ENCODE data around the gene GAPVD1. TPM values are rescaled to one million over a fixed set of nuclear protein-coding genes. Genes with fewer than 3 reads are reported as not detected.
"Not testable (repeated sequence)": the region's sequence is repeated elsewhere in the genome, so short reads cannot be mapped to it uniquely, and the experiment has no call there.

GAPVD1 gene
- total RNA-seq, 2 donors from 2014 or later = 34.4 to 50.1 TPM

- WGBS = 96% methylated on average over 2 of the region's 2 CpGs
- Histone ChIP-seq H3K36me3 (peaks cover 0 to 5% of the 10 kb centered on the region in 2 donors), H3K27ac (no peak overlapping the region), H3K4me1 (replicated peaks) (no peaks in the 10 kb centered on the region), H3K4me3 (no peak overlapping the region), H3K9me3 (no peaks in the 10 kb centered on the region), H3K27me3 (replicated peaks; ENCODE audit: insufficient read depth) (no peaks in the 10 kb centered on the region)
- no peak for TF ChIP-seq POLR2A (IDR thresholded peaks at IDR 0.05)
- TF ChIP-seq CTCF (IDR thresholded peaks at IDR 0.05) = no peak
- TF ChIP-seq POLR2AphosphoS5 (IDR thresholded peaks at IDR 0.05) = no peak
- intact Hi-C loops (cut with DNase I) = no loop called here
- DNase-seq (ENCODE audit: low spot score) = no peak
Measured at GRCh38 chr9:125312411-125312810, 50.8 kb downstream of the GAPVD1 start.

- H3K27ac ChIP-seq; H3K4me1 ChIP-seq (replicated peaks); H3K4me3 ChIP-seq; H3K9me3 ChIP-seq; intact Hi-C loops (cut with DNase I); H3K36me3 ChIP-seq; DNase-seq (ENCODE audit: low spot score); H3K27me3 ChIP-seq (replicated peaks; ENCODE audit: insufficient read depth): not testable (repeated sequence)
- WGBS = 57% methylated on average over 3 of the region's 3 CpGs
Measured at GRCh38 chr9:125316359-125316758, 54.7 kb downstream of the GAPVD1 start.

- no peak for TF ChIP-seq POLR2AphosphoS5 (IDR thresholded peaks at IDR 0.05)
- no peak for TF ChIP-seq POLR2A (IDR thresholded peaks at IDR 0.05)
- no peak for TF ChIP-seq CTCF (IDR thresholded peaks at IDR 0.05)
- Histone ChIP-seq H3K36me3 (peaks cover 0 to 3% of the 10 kb centered on the region in 2 donors), H3K4me1 (replicated peaks) (no peaks in the 10 kb centered on the region), H3K4me3 (no peak overlapping the region), H3K9me3 (no peaks in the 10 kb centered on the region), H3K27ac (no peak overlapping the region), H3K27me3 (replicated peaks; ENCODE audit: insufficient read depth) (no peaks in the 10 kb centered on the region)
- DNase-seq (ENCODE audit: low spot score) = no peak
- 100% methylated on average over 3 of the region's 3 CpGs for WGBS
- intact Hi-C loops (cut with DNase I) = no loop called here
Measured at GRCh38 chr9:125317704-125318103, 56.1 kb downstream of the GAPVD1 start.

GRCh38 chr9:125321496-125321895 is 59.9 kb downstream of the GAPVD1 start:
- Histone ChIP-seq H3K27ac (no peak overlapping the region), H3K4me3 (no peak overlapping the region), H3K9me3 (no peaks in the 10 kb centered on the region), H3K4me1 (replicated peaks) (no peaks in the 10 kb centered on the region), H3K27me3 (replicated peaks; ENCODE audit: insufficient read depth) (no peaks in the 10 kb centered on the region), H3K36me3 (no peaks in the 10 kb centered on the region)
- intact Hi-C loops (cut with DNase I) = no loop called here
- TF ChIP-seq POLR2AphosphoS5 (IDR thresholded peaks at IDR 0.05) (no peak), POLR2A (IDR thresholded peaks at IDR 0.05) (no peak), CTCF (IDR thresholded peaks at IDR 0.05) (no peak)
- DNase-seq (ENCODE audit: low spot score) = no peak
- WGBS = 65% methylated on average over 3 of the region's 3 CpGs

- Histone ChIP-seq H3K4me3 (no peak overlapping the region), H3K27ac (no peak overlapping the region), H3K9me3 (no peaks in the 10 kb centered on the region), H3K36me3 (no peaks in the 10 kb centered on the region), H3K4me1 (replicated peaks) (no peaks in the 10 kb centered on the region), H3K27me3 (replicated peaks; ENCODE audit: insufficient read depth) (no peaks in the 10 kb centered on the region)
- no peak for DNase-seq (ENCODE audit: low spot score)
- TF ChIP-seq POLR2A (IDR thresholded peaks at IDR 0.05) = no peak
- TF ChIP-seq CTCF (IDR thresholded peaks at IDR 0.05) = no peak
- no peak for TF ChIP-seq POLR2AphosphoS5 (IDR thresholded peaks at IDR 0.05)
- WGBS = 71% methylated on average over 1 of the region's 1 CpG
- intact Hi-C loops (cut with DNase I) = no loop called here
Measured at GRCh38 chr9:125323615-125324014, 62.0 kb downstream of the GAPVD1 start.
